GM12801 (cell line): ENCODE data around the gene CSNK1A1.

Source experiments
- TF ChIP-seq, protein P1 (sequence below): IDR thresholded peaks from one replicate; pipeline ENCODE4 v1.5.1; 2011; ENCODE audit warnings: control low read depth; ENCODE audit not compliant: insufficient read length; ENCODE audit errors: extremely low read depth

CSNK1A1 gene

DNA sequence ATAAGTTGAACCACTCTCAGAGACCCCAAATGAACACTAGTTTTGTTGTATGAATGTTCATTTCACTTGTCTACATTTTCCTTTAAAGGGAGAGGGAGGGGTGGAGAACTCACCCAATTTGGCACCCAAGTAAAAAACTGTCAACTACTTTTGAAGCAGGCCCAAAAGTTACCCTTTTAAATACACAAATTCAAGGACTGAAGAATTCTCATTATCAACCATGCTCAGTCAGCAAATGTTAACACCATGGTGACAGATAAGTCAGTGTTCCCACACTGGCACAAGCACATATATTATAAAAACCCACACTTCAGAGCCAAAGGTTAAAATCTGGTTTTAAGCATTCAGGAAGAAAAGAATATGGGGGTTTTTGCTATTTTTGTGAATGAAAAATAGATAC lies 31.6 kb downstream of the CSNK1A1 start:
- TF ChIP-seq, protein P1, sequence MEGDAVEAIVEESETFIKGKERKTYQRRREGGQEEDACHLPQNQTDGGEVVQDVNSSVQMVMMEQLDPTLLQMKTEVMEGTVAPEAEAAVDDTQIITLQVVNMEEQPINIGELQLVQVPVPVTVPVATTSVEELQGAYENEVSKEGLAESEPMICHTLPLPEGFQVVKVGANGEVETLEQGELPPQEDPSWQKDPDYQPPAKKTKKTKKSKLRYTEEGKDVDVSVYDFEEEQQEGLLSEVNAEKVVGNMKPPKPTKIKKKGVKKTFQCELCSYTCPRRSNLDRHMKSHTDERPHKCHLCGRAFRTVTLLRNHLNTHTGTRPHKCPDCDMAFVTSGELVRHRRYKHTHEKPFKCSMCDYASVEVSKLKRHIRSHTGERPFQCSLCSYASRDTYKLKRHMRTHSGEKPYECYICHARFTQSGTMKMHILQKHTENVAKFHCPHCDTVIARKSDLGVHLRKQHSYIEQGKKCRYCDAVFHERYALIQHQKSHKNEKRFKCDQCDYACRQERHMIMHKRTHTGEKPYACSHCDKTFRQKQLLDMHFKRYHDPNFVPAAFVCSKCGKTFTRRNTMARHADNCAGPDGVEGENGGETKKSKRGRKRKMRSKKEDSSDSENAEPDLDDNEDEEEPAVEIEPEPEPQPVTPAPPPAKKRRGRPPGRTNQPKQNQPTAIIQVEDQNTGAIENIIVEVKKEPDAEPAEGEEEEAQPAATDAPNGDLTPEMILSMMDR = no peak

DNA sequence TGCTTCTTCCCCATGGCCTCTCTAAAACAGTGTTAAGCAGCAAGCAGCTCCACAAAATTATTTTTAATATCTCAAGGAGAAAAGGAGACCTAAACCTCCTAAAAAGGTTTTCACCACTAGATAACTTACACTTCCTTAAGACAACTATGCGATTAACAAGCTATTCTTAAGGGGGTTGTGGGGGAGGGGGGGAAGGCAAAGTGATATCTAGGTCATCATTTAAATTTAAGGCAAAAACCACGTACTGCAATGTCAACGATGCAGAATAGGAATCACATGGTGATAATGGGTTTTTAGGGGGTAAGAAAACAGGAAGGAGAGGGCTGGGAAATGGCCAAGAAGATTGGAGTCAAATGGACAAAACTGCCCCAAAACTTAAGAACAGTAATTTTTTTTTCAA lies 32.6 kb downstream of the CSNK1A1 start:
- TF ChIP-seq, protein P1 = no peak

DNA sequence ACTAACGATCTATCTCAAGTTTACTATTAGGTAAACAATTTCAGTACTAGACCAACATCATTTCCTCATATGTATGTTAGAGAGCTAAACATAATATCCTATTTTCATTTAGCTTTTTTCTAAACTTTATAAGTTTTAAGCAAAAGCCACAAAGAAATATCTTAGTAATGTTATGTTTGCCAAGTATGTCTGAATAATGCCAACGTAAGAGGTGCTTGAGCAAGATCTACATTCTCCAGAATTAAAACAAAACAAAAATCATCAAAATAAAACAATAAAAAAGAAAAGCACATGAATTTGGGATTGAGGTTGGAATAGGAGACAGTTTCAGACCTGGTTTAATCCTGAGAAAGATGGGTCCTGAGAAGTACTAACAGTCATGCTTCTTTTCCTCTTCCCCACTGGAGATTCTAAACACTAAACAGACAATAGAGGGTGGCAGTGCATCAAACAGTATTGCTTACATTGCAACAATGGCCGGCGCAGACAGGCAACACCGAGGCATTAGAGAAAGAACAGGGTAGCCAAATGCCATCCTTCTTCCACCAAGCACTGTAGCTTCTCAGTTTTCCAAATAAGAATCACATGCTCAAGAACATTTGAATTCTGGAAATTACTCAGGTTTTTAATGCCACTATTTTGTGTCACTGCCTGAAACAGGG lies 33.6 kb downstream of the CSNK1A1 start:
- TF ChIP-seq, protein P1 = no peak

DNA sequence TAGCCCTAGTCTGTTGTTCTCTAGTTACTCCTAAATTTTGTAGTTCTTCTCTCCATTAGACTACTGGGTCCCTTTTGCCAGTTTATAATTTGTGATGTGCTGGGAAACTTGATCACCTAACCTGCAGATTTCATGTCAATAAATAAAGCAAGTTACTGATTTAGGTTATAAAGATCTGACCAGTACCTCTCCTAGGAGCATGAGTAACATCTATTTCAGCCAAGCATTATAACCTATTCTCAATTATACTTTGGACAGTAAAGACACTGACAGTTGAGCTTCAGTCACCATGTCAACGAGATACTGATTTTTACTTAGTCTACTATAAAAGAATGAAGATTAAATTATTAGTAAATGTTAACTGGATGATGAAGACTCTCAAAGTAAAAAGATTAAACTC lies 36.7 kb downstream of the CSNK1A1 start:
- TF ChIP-seq, protein P1 = no peak

DNA sequence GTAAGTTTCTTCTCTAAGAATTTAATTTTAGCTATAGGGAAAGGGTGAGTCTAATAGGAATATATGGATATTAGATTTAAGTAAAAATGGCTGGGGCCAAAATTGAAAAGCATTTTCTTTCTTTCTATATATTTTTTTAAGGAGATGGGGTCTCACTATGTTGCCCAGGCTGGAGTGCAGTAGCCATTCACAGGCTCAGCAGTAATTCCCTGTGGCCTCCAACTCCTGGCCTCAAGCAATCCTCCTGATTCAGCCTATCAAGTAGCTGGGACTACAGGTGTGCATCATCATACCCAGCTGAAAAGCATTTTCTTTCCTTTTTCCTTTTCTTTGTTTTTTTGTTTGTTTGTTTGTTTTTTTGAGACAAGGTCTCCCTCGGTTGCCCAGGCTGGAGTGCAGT lies 41.1 kb downstream of the CSNK1A1 start:
- TF ChIP-seq, protein P1 = no peak

DNA sequence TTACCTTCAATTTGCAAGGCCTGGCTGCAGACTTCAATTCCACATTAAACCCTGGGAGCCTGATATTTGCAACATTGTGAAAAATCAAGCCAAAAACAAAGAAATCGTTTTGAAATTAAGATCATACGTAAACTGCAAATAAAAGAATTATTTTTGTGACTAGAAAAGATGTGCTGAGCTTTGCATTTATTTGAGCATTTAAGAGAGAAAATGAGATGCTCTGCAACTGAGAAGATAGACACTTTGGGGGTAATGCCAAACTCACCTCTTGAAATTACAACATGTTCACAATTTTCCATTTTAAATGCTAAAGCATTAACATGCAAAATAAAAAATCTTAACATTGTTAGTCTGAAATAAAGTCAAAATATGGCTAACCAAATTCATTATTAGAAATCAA lies 46.6 kb downstream of the CSNK1A1 start:
- TF ChIP-seq, protein P1 = no peak

DNA sequence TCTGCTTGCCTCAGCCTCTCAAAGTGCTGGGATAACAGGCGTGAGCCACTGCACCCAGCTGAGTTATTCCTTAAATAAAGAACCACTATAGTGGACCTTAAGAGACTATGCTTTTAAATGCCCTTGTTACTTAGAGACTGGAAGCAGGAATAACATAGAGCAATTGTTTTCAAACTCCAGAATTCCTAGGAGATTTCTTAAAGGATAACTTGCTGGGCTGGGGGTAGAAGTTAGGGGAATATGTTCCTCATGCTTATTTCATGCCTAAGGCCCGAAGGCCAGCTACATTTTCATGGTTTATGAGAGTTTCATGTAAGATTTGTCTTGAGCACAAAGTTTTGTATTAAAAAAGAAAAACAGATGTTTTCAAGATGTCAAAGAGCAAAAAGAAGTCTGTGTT lies 48.2 kb downstream of the CSNK1A1 start:
- TF ChIP-seq, protein P1 = no peak
